ENCODE measurements around the gene HIGD1C.
"Not testable (repeated sequence)": the region's sequence is repeated elsewhere in the genome, so short reads cannot be mapped to it uniquely, and the experiment has no call there.

The HIGD1C gene

GRCh38 chr12:50984586-50985298 lies 32.4 kb downstream of the HIGD1C start:
- no peak for DNase-seq (ENCODE audit: low read depth)

GRCh38 chr12:50985322-50985721 lies 33.0 kb downstream of the HIGD1C start:
- peak; percentile 97 for DNase-seq (ENCODE audit: low read depth)

DNA sequence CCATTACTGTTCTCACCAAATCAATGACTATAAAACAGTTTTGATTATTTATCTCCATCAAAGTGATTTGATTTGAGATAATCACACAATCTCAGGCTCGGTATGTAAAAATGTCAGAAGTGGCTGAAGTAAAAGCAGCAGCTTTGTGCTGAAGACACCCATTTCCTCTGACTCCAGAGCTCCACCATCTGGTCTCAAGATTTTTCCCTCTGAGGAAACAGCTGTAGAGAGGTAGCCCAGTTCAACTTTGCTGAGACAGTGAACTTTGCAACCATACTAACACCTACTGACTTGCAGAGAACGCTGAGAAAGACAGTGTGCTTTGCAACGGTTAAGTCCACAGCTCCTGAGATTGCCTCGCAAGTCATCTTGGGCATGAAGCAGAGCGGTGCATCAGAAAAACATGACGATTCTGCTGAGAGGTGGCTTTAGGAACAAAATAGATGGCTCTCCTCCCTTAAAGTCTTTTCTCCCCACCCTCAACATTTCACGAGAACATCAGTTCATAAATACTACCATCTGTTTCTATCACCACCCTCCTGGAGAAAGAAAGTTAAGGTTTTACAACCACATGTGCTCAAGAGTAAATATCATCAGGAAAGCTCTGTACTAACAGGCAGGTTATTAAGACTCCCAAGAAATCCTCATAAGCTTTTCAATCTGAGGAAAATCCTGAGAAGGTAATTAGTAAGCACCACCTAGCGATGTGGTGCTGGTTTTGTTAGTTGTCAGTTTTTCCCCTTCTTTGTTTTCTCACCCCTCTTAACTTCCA lies 34.8 kb downstream of the HIGD1C start:
- peak; percentile 66 for DNase-seq (ENCODE audit: low read depth)

GRCh38 chr12:50988051-50988450 lies 35.7 kb downstream of the HIGD1C start:
- DNase-seq (ENCODE audit: low read depth): no peak

GRCh38 chr12:50988871-50989270 lies 36.5 kb downstream of the HIGD1C start:
- no peak for DNase-seq (ENCODE audit: low read depth)

GRCh38 chr12:50990147-50990727 lies 37.9 kb downstream of the HIGD1C start:
- DNase-seq (ENCODE audit: low read depth): no peak

DNA sequence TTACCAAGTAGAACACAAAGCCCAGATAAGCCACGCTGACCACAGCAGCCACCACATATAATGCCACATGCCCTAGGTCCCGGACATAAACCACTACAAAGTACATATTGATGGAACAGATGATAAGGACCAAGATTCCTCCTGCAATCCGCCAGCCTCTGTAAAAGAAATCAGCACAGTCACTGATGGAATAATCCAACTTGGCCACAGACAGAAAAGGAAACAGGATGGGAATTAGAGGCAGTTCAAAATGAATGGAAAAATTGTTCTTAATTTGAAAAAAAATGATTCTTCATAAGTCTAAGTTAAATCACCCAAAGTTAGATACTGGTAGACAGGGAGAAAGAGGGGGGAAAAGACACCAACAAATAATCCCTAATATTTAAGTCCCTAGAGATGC lies 38.4 kb downstream of the HIGD1C start:
- no peak for DNase-seq (ENCODE audit: low read depth)

DNA sequence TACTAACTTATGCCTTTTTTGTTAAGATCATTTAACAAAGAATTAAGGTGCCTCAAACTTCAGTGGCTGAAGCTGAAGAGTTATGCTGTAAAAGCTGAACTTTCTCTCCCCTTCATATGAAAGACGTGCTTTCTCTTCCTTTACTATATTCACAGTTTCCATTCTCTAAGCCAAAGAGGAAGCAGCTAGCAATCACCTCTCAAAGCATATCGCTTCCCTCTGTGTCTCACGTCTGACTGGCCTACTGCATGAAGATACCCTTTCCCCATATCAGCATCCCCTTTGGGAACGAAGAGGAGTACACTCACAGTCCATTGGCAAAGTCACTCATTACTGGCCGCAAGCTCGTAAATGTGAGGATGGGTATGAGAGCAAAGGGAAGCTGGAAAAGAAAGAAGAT lies 38.9 kb downstream of the HIGD1C start:
- no peak for DNase-seq (ENCODE audit: low read depth)

GRCh38 chr12:50992819-50993218 lies 40.5 kb downstream of the HIGD1C start:
- no peak for DNase-seq (ENCODE audit: low read depth)

DNA sequence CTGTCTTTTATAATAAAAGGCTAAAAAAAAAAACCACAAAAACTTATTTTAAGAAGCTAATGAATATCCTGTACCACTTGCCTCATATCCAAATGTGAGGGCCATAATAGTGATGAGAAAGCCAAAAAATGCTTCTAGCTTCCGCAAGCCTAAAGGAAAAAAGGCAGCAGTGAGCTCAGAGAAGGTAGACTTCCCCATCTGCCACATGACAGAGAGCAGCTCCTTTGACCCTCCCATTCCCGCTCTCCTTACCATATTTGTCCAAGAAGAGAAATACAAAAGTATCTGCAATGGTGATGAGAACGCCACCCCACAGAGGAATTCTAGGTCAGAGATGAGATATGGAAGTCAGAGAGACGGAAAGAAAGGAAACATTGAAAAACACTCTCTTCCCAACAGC lies 46.7 kb downstream of the HIGD1C start:
- DNase-seq (ENCODE audit: low read depth): no peak

GRCh38 chr12:51000245-51000644 lies 47.9 kb downstream of the HIGD1C start:
- peak; percentile 18 for DNase-seq (ENCODE audit: low read depth)

- no peak for DNase-seq (ENCODE audit: low read depth)
Measured at GRCh38 chr12:51001799-51002198, 49.5 kb downstream of the HIGD1C start.

- no peak for DNase-seq (ENCODE audit: low read depth)
Measured at GRCh38 chr12:51004504-51004903, 52.2 kb downstream of the HIGD1C start.

DNA sequence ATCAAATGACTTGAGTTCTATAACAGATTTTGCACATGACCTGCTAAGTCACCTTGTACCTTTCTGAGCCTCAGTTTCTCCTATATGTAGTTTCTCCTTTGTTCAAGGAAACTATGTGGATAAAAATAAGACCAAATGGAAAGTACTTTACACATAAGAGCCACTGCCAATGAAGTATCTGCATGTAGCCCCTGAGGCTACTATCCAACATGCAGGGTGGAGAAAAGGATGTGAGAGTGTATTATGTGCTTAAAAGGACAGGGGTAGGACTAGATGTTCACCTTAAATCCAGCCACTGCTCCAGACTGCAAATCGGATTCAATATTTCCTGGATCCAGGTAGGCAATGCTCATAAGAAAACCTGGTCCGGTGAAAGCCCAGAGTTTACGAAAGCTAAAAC lies 52.7 kb downstream of the HIGD1C start:
- DNase-seq (ENCODE audit: low read depth): no peak

DNA sequence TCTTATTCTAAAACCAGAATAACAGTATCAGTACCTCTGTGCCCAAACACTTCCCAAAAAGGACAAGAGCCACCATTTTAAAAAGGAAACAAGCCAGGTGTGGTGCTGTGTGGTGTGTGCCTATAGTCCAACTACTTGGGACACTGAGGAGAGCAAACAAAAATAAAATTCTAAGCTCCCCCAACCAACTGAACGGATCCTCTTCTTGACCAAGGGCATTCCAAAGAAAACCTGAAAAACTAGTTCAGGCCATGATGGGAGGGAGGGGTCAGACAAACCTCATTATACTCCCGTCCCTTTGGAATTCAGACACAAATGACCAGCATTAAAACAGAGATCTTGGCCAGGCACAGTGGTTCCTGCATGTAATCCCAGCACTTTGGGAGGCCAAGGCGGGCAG lies 53.3 kb downstream of the HIGD1C start:
- DNase-seq (ENCODE audit: low read depth): no peak

DNA sequence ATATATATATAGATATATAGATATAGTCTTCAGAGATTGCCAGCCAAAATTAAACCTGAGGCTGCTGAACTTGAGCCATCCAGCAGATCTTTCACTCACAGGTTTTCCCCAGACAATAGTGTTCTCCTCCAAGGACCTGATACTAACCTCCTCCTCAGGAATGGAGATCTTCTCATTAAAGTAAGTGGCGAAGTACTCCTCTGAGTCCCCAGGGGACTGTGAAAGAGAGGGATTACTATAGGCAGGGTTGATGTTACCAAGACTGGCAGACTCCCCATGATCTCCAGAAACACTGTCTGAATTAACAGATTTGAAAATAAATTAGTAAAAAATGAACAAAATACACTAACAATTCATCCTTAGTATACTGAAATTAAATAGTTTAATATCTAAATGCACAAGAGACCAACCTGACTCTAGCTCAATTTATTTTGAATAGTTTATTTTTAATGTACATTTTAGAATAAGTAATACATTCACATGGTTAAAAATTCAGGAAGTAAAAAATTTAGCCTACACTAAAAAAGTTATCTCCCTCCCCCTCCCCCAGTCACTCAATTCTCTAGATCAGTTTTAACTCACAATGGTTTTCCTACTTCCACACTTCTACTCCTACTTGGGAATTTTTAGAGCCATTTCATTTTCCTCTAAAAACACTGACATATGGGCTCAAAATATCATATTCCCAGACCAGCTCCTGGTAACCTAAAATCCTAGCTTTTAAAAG lies 56.1 kb downstream of the HIGD1C start:
- DNase-seq (ENCODE audit: low read depth): no peak

DNA sequence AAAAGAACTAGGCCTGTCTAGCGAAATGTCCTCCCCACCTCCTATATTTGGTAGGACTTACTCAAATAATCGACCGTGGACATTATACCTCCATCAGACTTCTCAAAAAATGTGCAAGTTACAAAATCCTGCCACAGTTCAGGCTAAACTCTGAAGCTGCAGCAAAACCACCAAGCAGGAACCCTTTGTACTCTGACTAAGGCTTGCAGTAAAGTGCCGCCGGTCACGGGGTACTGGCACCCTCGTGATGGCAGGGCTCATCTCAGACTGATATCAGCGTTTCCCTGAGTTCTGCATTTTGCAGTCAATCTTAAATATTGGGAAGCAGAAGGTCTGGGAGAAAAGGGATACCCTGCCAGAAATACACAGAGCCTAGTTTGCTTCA lies 56.7 kb downstream of the HIGD1C start:
- no peak for DNase-seq (ENCODE audit: low read depth)

DNA sequence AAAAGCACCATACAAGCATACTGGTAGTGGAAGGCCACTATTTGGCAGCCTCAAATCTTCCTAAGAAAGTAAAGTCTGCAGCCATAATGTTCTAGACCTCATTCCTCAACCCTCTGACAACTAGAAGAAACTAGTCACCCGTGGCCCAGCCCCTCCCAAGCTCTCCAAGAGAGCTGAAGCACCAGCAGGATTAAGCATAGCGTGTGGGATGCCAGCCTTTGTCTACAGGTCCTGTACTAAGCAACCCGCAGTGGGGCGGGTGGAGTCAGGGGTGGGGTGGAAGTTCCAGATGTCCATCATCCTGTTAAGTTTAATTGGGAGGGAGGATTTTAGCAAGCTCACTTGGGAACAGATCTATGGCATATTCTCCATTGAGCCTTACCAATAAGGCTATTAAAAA lies 59.6 kb downstream of the HIGD1C start:
- DNase-seq (ENCODE audit: low read depth): no peak

DNA sequence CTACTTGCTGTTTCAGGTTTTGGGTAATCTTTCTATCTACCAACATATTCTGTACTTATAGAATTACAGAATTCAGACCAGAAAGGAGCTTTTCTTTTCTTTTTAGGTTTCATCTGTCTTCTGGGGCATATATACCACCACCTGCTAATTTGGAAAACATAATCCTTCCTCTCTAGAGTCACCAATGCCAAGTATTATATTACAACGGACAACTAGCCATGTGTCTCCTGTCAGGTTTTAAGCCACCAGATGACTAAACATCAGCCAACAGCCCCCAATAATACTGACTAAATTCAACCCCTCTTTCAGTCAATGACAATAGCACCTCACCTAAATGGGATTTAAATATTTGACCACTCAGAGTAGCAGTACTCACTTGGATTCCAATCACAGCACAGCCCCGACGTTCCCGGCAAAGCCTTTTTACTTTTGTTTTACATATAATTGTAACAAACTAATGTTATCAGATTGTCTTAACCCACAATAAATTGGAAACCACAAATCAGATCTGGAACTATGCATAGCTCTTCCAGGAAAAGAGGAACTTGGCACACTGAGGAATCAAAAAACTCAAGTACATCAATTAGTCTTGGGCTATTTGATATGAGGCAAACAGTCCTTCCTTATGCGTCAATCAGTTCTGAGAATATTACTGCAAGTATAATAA lies 60.4 kb downstream of the HIGD1C start:
- DNase-seq (ENCODE audit: low read depth): no peak

GRCh38 chr12:51013441-51013840 lies 61.1 kb downstream of the HIGD1C start:
- no peak for DNase-seq (ENCODE audit: low read depth)

- not testable (repeated sequence) for DNase-seq (ENCODE audit: low read depth)
Measured at GRCh38 chr12:51014467-51014866, 62.1 kb downstream of the HIGD1C start.

- no peak for DNase-seq (ENCODE audit: low read depth)
Measured at GRCh38 chr12:51017452-51017851, 65.1 kb downstream of the HIGD1C start.
